DMS153 (cell line): ENCODE measurements around the gene PROX2.
A peak's percentile ranks its signal among the peaks of the same experiment; 100 is the strongest.

Source experiments
- DNase-seq: peaks from one replicate; lab custom pipeline; 2025; lab: John Stamatoyannopoulos, UW

Gene PROX2

DNA sequence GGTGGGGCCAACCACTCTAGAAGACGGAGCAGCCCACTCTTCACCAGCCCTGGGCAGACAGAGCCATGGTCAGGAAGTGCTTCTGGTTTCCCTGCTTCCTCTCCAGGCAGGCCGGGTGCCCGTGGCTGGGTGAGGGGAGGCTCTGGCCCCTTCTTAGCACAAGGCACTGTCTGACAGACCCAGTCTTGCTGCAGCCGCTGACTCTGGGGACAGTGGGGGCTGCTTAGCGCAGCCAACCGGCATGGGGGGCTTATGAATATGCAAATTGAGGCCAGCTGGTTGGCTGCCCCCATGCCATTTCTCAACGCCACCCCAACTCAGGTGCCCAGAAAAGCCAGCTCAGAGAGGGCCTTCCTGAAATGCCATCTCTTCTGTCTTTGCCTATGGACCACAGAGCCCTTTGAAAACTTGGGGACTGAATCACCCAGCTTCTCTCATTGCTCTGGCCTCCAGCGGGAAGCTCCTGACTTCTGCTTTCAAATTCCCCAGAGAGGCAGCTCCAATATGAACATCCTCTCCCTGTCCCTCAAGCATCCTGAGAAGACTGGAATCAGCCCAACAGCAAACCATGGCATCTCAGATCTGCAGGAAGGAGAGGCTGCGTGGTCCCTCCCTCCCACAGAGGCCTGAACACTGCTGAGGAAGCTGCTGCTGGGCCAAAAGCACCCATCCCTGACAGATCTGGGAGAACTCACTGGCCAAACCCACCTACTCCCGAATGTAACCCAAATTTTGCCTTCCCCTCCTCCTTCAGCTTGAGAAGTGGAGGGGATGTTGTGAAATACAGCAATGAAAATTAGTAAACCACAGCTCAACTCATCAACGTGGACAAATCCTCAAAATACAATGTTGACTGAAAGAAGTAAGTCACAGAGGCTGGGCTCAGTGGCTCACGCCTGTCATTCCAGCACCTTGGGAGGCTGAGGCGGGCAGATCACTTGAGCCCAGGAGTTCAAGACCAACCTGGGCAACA lies at the start of gene PROX2:
PROX2 (minus strand) TSS at position 205 of the 973 bp plus-strand sequence. CDS start 12,311 bp downstream, outside the sequence.
- no peak for DNase-seq

DNA sequence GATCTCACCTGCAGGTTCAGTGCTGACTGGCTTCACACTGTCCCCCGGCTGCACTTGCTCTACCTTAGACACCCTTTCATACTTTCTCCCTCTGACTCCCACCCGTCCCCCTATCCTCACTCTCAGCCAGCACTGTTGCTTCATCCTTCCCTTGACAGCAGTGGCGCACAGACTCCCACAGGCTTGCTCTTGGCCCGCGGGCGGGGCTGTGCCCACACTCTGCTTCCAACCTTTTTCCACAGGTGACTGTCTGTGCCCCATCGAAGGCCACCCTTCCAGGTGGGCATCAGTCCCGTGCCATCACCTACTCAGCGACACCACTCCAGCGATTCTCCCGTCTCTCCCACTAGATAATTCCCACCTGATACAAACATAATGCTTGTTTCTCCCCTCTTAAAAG lies 48.1 kb upstream of the PROX2 start:
- no peak for DNase-seq

- peak; percentile 63 for DNase-seq
These were observed 46.9 kb upstream of the PROX2 start, which contains the start of gene RPS6KL1 for GRCh38 chr14:74922752-74923401. Gene RPS6KL1 (minus strand): TSS chr14:74923260. CDS start chr14:74921541, 1,719 bp downstream.

GRCh38 chr14:74921987-74922751 lies 46.2 kb upstream of the PROX2 start:
- no peak for DNase-seq

GRCh38 chr14:74921053-74921620 lies 45.2 kb upstream of the PROX2 start:
- DNase-seq, result no peak

DNA sequence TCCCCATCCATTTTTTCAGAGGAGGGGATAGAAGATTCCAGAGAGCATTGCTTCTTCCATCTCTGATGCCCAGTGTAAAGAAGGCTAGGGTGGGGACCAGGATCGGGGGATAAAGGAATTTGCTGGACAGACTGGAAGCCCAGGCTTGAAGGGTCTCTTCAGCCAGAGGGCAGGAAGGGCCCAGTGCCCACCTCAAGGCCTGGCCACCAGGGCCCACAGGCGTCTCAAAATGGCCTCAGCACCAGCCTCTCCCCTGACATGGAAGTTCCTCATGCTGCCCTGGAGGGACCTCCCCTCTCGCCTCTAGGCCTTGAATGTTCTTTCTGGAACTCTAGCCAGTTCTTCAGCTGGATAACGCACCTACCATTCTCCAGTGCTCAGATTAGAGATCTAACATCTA lies 44.3 kb upstream of the PROX2 start:
- no peak for DNase-seq

GRCh38 chr14:74919421-74920165 lies 43.6 kb upstream of the PROX2 start:
- DNase-seq, result no peak

DNA sequence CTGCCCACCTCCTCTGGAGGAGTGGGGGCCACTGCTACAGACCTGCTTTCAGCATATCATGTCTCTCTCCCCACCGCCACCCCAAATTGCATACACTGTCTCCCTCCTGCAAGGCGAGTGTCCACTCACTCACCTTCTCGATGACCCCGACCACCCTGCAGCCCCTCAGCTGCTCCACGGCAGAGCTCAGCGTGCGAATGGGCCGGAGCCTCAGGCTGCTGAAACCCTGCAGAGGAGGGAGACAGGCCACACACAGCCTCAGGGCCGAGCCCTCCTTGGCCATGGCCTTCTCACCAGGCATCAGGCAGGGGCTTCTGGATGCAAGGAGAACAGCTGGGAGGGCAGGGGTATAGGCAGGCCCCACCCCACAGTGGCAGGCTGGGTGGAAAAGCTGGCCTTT lies 42.4 kb upstream of the PROX2 start:
- DNase-seq, result no peak

GRCh38 chr14:74917646-74918081 lies 41.7 kb upstream of the PROX2 start:
- DNase-seq, result no peak

GRCh38 chr14:74917178-74917543 lies 41.2 kb upstream of the PROX2 start:
- DNase-seq, result no peak

- no peak for DNase-seq
These were observed 39.9 kb upstream of the PROX2 start for GRCh38 chr14:74915826-74916225.

DNA sequence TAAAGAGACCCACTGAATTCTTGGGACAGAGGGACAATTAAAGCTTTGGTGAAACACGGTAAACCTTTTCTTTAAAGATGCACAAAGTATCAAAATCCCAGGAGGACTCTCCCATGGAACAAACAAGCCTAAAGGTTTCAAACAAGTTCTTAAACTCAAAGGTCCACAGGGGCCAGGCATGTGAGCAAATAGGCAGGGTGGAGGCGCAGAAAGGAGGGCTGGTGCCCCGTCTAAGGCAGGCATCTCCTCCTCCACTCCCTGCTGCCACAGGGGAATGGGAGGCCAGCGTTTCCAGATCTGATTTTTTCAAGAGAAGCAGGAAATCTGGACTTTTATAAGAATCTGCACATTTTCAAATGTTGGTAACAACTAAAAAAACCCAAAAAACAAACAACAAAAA lies 39.5 kb upstream of the PROX2 start:
- no peak for DNase-seq

DNA sequence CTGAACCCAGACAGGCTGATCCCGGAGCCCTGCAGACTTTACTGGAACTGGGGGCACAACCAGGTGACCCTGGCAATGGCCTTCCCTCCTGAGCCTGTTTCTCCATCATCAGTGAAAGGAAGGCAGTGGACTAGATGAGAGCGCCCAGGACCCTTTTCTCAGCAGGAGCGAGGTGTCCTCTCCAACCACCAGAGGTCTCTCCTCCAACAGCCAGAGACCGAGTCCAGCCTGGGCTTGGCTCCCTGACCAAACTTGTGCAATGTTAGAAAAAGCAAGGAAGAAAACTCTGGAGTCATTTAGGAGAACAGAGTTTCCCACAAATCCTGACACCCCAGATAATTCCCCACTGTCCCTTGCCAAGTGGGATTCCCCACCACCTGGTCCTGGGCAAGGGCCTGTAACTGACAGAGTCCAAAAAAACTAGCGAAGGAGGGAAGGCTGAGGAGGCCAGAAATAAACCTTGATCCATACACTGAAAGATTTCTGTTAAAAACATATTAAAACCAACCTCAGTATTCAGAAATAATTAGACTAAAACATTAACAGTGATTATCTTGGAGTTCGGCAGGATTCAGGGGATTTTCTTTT lies 38.1 kb upstream of the PROX2 start:
- DNase-seq, result no peak

DNA sequence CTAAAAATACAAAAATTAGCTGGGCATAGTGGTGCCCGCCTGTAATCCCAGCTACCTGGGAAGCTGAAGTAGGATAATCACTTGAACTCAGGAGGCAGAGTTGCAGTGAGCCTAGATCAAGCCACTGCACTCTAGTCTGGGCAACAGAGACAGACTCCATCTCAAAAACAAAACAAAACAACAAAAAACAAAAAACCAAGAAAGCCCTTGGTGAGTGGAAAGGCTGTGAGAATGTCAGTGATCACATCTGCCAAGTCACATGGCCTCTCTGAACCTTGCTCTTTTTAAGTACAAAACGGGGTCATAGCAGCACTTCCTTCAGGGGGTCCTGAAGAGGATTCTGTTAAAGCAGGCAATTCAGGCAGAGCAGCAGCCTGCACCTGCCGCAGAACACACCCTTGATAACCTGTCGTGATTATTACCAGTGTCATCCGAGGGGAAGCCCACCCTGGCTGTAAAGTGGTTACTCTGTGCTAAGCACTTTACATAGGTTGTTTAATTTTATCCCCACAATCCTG lies 37.5 kb upstream of the PROX2 start:
- DNase-seq, result no peak

- DNase-seq, result no peak
These were observed 36.9 kb upstream of the PROX2 start for GRCh38 chr14:74912801-74913200.

- no peak for DNase-seq
These were observed 36.2 kb upstream of the PROX2 start for GRCh38 chr14:74912111-74912510.

DNA sequence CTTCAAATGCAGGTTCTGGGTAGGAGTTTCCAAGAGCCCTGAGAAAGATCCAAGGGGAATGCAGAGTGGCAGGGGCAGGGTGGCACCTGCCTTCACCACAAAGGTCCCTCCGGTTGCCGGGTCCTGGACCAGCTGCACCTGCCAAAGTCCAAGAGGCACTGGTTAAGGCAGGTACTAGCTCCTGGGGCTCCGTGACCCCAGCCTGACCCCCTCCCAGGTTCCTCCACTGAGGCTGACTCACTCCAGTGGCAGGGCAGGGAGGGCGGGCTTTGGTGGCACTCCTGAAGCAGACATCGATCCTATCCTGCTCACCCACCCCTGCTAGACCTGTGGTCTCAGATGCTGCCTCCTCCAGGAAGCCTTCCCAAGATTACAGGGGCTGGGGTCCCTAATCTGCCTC lies 35.8 kb upstream of the PROX2 start:
- DNase-seq, result no peak

DNA sequence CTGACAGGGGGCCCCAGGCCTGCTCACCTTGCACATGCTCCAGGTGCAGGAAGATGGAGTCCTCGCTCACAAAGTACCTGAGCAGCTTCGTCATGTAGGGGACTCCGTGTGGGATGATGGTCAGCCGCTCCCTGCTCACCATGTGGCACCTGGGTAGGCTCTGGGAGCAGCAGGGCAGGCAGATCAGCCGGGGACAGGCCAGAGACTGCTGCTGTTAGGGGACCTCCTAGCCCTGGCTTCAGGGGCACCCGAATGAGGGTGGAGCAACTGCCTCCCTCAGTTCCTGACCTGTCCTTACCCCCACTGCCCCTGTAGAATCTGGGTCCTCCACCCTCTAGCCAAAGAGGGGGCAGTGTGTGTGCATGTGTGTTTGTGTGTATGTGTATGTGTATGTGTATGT lies 35.3 kb upstream of the PROX2 start:
- DNase-seq, result no peak

GRCh38 chr14:74910556-74910955 lies 34.6 kb upstream of the PROX2 start:
- DNase-seq, result no peak

- DNase-seq, result no peak
These were observed 34.0 kb upstream of the PROX2 start for GRCh38 chr14:74909911-74910310.

- no peak for DNase-seq
These were observed 33.6 kb upstream of the PROX2 start for GRCh38 chr14:74909501-74909900.
